ENCODE data around the gene SEC24B. TPM values are rescaled to one million over a fixed set of nuclear protein-coding genes. Genes with fewer than 3 reads are reported as not detected.

SEC24B gene
- total RNA-seq, 3 donors from 2014 or later: 26.3 to 28.7 (median 26.5) TPM

GRCh38 chr4:109414938-109415337, 18.7 kb upstream of the SEC24B start:
- Mint-ChIP-seq H3K4me3 (no peak overlapping the region), H3K9me3 (no peaks in the 10 kb centered on the region), H3K36me3 (ENCODE audit: insufficient read depth) (no peaks in the 10 kb centered on the region), H3K27me3 (ENCODE audit: low read depth) (no peaks in the 10 kb centered on the region), H3K4me1 (ENCODE audit: low read depth) (no peaks in the 10 kb centered on the region)
- DNase-seq (no peak), ATAC-seq (no peak)

GRCh38 chr4:109418588-109418987, 15.0 kb upstream of the SEC24B start:
- DNase-seq (no peak), ATAC-seq (no peak)
- Mint-ChIP-seq H3K4me3 (no peak overlapping the region), H3K4me1 (ENCODE audit: low read depth) (peaks cover 3% of the 10 kb centered on the region), H3K9me3 (no peaks in the 10 kb centered on the region), H3K27me3 (ENCODE audit: low read depth) (no peaks in the 10 kb centered on the region), H3K36me3 (ENCODE audit: insufficient read depth) (no peaks in the 10 kb centered on the region)

DNA sequence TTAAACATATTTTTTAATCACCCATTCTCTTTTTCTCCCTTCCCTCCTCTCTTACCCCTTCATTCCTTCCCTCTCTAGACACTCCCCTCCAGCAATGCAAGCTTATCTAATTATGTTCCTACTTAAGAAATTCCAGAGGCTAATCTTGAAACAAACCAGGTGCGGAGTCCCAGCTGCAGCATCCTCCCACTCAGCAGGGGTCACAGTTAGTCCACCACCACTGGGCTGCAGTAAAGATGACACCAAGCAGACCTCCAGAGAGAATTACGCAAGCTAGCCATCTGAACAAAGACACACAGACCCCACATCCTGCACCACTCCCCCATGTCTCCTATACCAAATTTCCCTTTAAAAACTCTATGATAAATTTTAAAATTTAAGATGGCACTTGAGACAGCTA, 13.9 kb upstream of the SEC24B start:
- Mint-ChIP-seq H3K36me3 (ENCODE audit: insufficient read depth) (no peaks in the 10 kb centered on the region), H3K27me3 (ENCODE audit: low read depth) (no peaks in the 10 kb centered on the region), H3K9me3 (no peaks in the 10 kb centered on the region), H3K4me1 (ENCODE audit: low read depth) (peaks cover 3% of the 10 kb centered on the region), H3K4me3 (no peak overlapping the region)
- no peak for ATAC-seq
- DNase-seq: no peak

GRCh38 chr4:109424093-109424841, 9.3 kb upstream of the SEC24B start:
- no peaks in the 10 kb centered on the region for H3K36me3 Mint-ChIP-seq (ENCODE audit: insufficient read depth)
- ATAC-seq (no peak), DNase-seq (no peak)
- H3K27me3 Mint-ChIP-seq (ENCODE audit: low read depth): no peaks in the 10 kb centered on the region
- no peak overlapping the region for H3K4me3 Mint-ChIP-seq
- H3K9me3 Mint-ChIP-seq: no peaks in the 10 kb centered on the region
- peaks cover 6% of the 10 kb centered on the region for H3K4me1 Mint-ChIP-seq (ENCODE audit: low read depth)

GRCh38 chr4:109425405-109425804, 8.2 kb upstream of the SEC24B start:
- no peak for ATAC-seq
- Mint-ChIP-seq H3K36me3 (ENCODE audit: insufficient read depth) (peaks cover 2% of the 10 kb centered on the region), H3K4me1 (ENCODE audit: low read depth) (peaks cover 15% of the 10 kb centered on the region), H3K4me3 (no peak overlapping the region), H3K27me3 (ENCODE audit: low read depth) (no peaks in the 10 kb centered on the region), H3K9me3 (no peaks in the 10 kb centered on the region)
- DNase-seq: no peak

DNA sequence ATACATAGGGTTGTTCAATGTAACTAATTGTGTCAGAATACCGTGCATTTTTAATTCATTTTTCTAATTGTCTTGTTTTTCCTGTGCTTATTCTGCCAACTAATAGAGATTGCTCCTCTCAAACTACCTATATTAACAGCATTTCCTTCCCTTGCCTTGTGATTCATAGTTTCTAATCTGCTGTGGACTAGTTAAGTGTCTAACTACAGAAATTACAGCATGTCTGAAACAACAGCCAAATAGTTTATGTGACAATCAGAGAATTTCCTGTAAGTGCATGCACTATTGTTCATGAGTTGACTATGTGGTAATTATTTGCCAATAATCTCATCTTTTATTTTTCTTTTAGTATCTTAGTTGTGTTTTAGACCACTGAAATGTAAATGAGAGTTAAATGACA, 4.1 kb upstream of the SEC24B start:
- no peak for ATAC-seq
- no peaks in the 10 kb centered on the region for H3K9me3 Mint-ChIP-seq
- no peaks in the 10 kb centered on the region for H3K27me3 Mint-ChIP-seq (ENCODE audit: low read depth)
- H3K36me3 Mint-ChIP-seq (ENCODE audit: insufficient read depth): peaks cover 4% of the 10 kb centered on the region
- DNase-seq: no peak
- H3K4me1 Mint-ChIP-seq (ENCODE audit: low read depth): peaks cover 27% of the 10 kb centered on the region
- no peak overlapping the region for H3K4me3 Mint-ChIP-seq

GRCh38 chr4:109432203-109432602, 1.4 kb upstream of the SEC24B start:
- Mint-ChIP-seq H3K4me1 (ENCODE audit: low read depth) (peaks cover 52% of the 10 kb centered on the region), H3K27me3 (ENCODE audit: low read depth) (no peaks in the 10 kb centered on the region), H3K36me3 (ENCODE audit: insufficient read depth) (peaks cover 6% of the 10 kb centered on the region), H3K9me3 (no peaks in the 10 kb centered on the region), H3K4me3 (peak overlapping the region; percentile 80)
- ATAC-seq (no peak), DNase-seq (no peak)

- Mint-ChIP-seq H3K27me3 (ENCODE audit: low read depth) (no peaks in the 10 kb centered on the region), H3K36me3 (ENCODE audit: insufficient read depth) (peaks cover 6% of the 10 kb centered on the region), H3K4me3 (peak overlapping the region; percentile 80), H3K4me1 (ENCODE audit: low read depth) (peaks cover 54% of the 10 kb centered on the region), H3K9me3 (no peaks in the 10 kb centered on the region)
- ATAC-seq (no peak), DNase-seq (no peak)
Observed at GRCh38 chr4:109432696-109433095, 919 bp upstream of the SEC24B start.

DNA sequence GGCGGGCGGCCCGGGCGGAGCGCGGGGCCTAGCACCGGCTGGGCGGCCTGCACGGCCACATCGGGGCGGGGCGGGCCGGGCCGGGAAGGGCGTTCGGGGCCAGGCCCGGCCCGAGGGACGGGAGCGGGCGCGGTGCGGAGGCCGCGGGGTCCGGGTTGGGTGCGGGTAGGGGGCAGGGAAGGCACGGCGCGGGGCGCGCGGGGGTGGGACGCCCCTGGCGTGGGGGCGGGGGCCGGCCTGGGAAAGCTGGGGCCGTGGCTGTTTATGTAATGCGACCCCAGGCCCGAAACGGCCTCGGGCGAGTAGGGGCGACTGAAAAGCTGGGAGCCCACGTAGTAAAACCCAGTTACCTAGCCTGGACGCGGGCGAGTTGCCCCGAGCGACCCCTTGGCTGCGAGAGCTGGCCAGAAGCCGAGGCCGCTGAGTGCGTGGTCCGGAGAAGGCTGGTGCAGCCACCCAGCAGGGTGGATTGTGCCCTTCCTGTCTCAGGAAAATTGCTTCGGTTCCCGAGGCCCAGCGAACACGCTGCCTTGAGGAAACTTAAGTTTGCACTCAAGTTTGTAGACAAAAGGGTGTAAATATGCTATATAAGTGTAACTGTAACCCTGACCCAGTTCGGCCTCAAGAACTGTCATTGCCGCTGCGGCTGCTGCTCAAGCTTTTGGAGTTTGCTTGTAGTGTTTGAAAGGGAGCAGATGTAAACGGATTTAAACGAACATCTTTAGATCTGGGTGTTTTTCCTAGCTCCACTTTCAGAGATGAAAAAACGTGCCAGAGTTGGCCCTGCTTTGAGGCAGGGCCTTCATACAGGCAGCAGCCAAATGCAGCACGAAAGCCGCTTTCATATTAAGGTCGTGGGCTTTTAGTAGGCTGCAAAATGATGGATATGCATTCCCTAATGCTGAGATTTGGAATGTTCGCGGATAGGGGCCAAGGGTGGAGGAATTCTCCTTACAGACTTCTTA, 674 bp downstream of the SEC24B start:
- Mint-ChIP-seq H3K36me3 (ENCODE audit: insufficient read depth) (peaks cover 6% of the 10 kb centered on the region), H3K9me3 (no peaks in the 10 kb centered on the region), H3K4me1 (ENCODE audit: low read depth) (peaks cover 66% of the 10 kb centered on the region), H3K4me3 (peak overlapping the region; percentile 86), H3K27me3 (ENCODE audit: low read depth) (no peaks in the 10 kb centered on the region)
- DNase-seq (no peak), ATAC-seq (peak; percentile 58 to 59)

GRCh38 chr4:109435635-109436034, 2.0 kb downstream of the SEC24B start:
- H3K27me3 Mint-ChIP-seq (ENCODE audit: low read depth): no peaks in the 10 kb centered on the region
- no peak for ATAC-seq

GRCh38 chr4:109436504-109436903, 2.9 kb downstream of the SEC24B start:
- H3K4me1 Mint-ChIP-seq (ENCODE audit: low read depth): peaks cover 71% of the 10 kb centered on the region
- ATAC-seq (no peak), DNase-seq (no peak)
- no peaks in the 10 kb centered on the region for H3K9me3 Mint-ChIP-seq
- H3K4me3 Mint-ChIP-seq: peak overlapping the region; percentile 33
- H3K36me3 Mint-ChIP-seq (ENCODE audit: insufficient read depth): peaks cover 2% of the 10 kb centered on the region
- H3K27me3 Mint-ChIP-seq (ENCODE audit: low read depth): no peaks in the 10 kb centered on the region

More at GRCh38 chr4:109435635-109436034, 2.0 kb downstream of the SEC24B start:
- H3K4me1 Mint-ChIP-seq (ENCODE audit: low read depth): peaks cover 63% of the 10 kb centered on the region
- no peak for DNase-seq
- peak overlapping the region; percentile 86 for H3K4me3 Mint-ChIP-seq
- H3K36me3 Mint-ChIP-seq (ENCODE audit: insufficient read depth): peaks cover 3% of the 10 kb centered on the region
- no peaks in the 10 kb centered on the region for H3K9me3 Mint-ChIP-seq

- DNase-seq (no peak), ATAC-seq (no peak)
- no peaks in the 10 kb centered on the region for H3K27me3 Mint-ChIP-seq (ENCODE audit: low read depth)
- no peaks in the 10 kb centered on the region for H3K9me3 Mint-ChIP-seq
- H3K36me3 Mint-ChIP-seq (ENCODE audit: insufficient read depth): peaks cover 13% of the 10 kb centered on the region
- no peak overlapping the region for H3K4me3 Mint-ChIP-seq
- peaks cover 73% of the 10 kb centered on the region for H3K4me1 Mint-ChIP-seq (ENCODE audit: low read depth)
Observed at GRCh38 chr4:109440948-109441347, 7.3 kb downstream of the SEC24B start.

- ATAC-seq (peak in 1 of 2 donors; percentile 38), DNase-seq (no peak)
- Mint-ChIP-seq H3K27me3 (ENCODE audit: low read depth) (no peaks in the 10 kb centered on the region), H3K4me3 (no peak overlapping the region), H3K4me1 (ENCODE audit: low read depth) (peaks cover 72% of the 10 kb centered on the region), H3K36me3 (ENCODE audit: insufficient read depth) (peaks cover 15% of the 10 kb centered on the region), H3K9me3 (no peaks in the 10 kb centered on the region)
Observed at GRCh38 chr4:109441862-109442458, 8.3 kb downstream of the SEC24B start.

DNA sequence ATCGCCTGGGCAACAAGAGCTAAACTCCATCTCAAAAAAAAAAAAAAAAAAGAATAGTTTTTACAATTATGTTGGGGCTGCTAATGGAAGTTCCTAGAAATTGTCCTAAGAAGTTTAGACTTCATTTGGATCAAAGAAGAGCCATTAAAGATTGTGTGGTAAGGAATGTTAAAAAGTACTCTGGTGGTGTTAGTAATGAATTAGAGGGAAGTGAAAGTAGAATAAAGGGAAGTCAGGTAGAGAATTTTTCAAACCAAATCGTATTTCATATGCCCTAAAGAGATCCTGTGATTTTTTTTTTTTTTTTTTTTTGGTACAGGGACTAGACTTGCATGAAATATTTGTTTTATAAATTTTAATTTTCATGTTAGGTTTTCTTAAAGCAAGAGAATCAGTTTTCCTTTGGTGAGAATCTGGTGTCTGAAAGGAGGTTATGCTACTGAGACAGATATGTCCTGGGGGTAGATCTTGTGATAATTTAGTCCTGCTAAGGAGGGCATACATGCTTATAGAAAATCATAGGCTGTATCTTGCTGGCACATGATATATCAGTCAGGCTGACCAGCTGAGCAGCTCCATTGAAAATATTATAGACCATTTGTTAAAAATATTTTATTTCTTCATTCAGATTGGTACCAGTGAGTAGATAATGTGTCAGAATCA, 10.7 kb downstream of the SEC24B start:
- ATAC-seq (no peak), DNase-seq (no peak)
- H3K9me3 Mint-ChIP-seq: no peaks in the 10 kb centered on the region
- peaks cover 69% of the 10 kb centered on the region for H3K4me1 Mint-ChIP-seq (ENCODE audit: low read depth)
- H3K27me3 Mint-ChIP-seq (ENCODE audit: low read depth): no peaks in the 10 kb centered on the region
- no peak overlapping the region for H3K4me3 Mint-ChIP-seq
- H3K36me3 Mint-ChIP-seq (ENCODE audit: insufficient read depth): peaks cover 20% of the 10 kb centered on the region

Data from activated T-cell treated with anti-CD3 and anti-CD28 coated beads, Interleukin-2, amount 50 U/mL, for 4 hours (primary cell).